Measurements from ENCODE around the gene ZNF276.

ZNF276 gene

DNA sequence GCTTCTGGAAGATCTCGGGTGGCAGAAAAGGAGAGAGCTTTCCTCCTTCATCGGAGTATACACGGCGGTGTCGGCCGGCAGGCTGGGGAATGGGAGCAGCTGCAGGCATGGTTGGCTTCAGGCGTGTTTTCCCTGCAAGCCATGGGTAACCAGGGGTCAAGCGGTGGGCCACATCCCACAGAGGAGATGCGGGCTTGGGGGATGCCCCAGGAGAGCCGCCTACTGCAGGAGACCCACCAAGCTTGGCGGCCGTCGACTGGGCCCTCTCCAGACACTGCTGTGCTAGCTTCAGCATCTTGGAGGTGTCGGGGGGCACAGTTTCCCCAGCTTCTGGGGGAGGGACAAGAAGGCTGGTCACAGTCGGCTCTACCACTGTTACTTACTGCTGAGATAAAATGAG, 4.8 kb upstream of the ZNF276 start:
- no peak for DNase-seq (ENCODE audit: low read depth)

DNA sequence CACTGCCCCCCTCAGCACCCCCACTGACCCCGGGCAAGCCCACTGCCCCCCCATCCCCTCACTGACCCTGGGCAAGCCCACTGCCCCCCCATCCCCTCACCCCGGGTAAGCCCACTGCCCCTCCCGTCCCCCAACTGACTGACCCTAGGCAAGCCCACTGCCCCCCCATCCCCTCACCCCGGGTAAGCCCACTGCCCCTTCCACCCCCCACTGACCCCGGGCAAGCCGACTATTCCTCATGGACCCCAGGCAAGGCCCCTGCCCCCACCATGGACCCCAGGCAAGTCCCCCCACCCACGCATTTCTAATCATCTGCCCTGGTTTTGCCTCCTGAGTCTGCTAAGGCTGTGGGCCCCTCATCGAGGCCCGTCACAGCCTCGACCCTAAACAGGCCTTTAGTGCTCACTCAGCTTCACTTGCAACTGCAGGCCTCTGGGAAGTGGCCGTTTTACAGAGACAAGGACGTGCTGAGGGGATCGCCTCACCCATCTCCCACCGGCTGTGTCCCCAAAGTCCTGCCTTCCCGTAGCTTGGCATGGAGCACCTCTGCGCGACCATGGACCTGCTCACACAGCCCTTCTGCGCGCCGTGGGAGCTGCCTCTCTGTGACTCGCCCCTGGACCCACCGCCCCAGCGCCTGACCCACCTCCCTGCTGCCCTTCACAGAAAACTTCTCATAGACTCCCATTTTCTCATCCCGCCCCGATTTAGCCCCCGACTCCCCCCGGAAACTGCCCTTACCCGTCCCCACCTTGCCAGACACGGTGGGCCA, 4.2 kb upstream of the ZNF276 start:
- no peak for DNase-seq (ENCODE audit: low read depth)

DNA sequence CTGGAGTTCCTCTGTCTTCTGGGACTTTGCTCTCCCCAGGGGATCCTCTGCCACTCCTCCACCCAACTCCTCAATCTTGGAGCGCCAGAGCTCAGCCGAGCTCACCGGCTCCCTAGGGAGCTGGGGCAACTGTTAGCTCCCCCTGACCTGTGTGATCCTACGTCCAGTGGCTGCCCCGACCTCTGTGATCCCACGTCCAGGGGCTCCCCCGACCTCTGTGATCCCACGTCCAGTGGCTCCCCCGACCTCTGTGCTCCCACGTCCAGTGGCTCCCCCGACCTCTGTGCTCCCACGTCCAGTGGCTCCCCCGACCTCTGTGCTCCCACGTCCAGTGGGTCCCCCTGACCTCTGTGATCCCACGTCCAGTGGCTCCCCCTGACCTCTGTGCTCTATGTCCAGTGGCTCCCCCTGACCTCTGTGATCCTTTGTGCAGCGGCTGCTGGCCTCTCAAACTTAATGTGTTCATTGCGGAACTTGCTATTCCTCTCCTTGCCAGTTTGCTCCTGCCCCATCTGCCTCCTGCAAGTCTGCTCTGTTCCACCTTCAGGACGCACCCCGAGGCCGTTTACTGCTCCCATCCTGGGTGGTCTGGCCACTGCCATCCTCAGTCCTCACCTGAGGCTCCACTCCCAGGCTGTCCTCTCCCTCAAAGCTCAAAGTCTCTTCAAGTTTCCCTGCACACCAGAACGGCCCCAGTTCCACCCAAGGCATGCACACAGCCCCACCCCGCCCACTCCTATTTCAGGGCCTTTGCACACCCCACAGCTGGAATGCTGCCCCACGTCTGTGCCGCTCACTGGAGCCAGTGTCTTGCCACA, 3.4 kb upstream of the ZNF276 start:
- DNase-seq (ENCODE audit: low read depth) = no peak

DNA sequence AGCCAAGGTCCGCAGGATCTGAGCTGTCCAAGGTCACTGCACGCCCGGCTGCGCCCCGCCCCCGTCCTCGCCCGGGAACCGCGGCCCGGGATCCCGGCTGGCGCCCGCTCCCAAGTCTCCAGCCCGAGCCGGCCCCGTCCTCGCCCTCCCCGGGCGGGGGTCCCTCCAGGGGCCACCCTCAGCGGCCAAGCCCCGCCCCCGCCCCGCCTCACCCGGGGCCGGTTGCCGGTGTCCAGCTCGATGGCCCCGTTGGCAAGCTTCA, 855 bp upstream of the ZNF276 start:
- no peak for DNase-seq (ENCODE audit: low read depth)

DNA sequence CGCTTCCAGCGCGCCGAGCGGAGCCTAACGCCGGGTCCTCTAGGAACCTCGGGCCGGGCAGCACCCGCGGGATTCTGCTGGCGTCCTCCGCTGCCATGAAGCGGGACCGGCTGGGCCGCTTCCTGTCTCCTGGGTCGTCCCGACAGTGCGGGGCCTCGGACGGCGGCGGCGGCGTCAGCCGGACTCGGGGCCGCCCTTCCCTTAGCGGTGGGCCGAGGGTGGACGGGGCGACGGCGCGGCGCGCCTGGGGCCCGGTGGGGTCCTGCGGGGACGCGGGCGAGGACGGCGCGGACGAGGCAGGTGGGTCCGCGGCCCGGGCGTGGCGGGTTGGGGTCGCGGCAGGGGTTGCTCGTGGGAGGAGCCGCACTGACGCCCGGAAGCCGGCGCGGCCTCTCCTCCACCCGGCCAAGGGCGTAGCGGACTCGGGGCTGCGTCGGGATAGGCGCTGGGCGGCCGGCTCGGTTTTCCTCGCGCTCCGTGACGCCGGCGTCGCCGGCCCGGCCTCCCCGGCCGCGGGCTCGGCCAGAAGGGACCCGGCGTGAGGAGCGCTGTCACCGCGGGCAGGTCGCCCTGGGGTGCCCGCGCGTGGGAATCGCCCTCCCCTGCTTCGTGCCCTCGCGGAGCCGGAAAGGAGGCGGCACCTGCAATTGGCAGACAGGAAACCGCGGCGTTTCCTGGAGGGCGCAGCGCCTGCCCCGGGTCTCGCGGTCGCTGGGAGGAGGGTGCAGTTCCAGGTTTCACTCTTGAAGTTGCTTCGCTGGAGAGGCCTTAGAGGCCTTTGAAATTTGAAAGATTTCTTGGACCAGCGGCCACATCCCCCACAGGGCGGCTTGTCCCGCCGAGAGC, 432 bp downstream of the ZNF276 start:
- DNase-seq (ENCODE audit: low read depth) = no peak

DNA sequence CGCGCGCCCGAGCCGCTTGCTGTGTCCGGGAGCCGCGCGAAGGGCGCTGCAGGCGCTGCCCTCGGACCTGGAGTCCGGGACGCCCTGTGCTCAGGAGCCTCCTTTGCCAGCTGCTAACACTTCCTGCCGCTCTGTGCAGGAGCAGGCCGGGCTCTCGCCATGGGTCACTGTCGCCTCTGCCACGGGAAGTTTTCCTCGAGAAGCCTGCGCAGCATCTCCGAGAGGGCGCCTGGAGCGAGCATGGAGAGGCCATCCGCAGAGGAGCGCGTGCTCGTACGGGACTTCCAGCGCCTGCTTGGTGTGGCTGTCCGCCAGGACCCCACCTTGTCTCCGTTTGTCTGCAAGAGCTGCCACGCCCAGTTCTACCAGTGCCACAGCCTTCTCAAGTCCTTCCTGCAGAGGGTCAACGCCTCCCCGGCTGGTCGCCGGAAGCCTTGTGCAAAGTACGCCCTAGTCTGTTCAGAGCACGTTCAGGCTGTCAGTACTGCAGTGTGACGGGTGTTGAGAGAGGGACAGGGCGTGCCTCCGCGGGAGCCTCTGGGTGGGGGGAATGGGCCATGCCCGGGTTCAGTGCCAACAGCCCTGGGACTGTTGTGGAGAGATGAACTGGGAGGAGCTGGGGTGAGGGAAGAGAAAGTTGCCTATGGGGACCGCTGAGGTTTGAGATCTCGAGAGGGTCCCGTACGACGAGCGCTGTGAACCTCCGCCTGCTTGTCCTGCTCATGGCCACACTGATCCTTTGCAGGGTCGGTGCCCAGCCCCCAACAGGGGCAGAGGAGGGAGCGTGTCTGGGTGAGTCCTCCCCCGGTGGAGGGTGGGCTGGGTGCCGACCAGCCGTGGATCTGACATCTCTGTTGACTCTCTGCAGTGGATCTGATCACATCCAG, 1.3 kb downstream of the ZNF276 start:
- DNase-seq (ENCODE audit: low read depth) = no peak

DNA sequence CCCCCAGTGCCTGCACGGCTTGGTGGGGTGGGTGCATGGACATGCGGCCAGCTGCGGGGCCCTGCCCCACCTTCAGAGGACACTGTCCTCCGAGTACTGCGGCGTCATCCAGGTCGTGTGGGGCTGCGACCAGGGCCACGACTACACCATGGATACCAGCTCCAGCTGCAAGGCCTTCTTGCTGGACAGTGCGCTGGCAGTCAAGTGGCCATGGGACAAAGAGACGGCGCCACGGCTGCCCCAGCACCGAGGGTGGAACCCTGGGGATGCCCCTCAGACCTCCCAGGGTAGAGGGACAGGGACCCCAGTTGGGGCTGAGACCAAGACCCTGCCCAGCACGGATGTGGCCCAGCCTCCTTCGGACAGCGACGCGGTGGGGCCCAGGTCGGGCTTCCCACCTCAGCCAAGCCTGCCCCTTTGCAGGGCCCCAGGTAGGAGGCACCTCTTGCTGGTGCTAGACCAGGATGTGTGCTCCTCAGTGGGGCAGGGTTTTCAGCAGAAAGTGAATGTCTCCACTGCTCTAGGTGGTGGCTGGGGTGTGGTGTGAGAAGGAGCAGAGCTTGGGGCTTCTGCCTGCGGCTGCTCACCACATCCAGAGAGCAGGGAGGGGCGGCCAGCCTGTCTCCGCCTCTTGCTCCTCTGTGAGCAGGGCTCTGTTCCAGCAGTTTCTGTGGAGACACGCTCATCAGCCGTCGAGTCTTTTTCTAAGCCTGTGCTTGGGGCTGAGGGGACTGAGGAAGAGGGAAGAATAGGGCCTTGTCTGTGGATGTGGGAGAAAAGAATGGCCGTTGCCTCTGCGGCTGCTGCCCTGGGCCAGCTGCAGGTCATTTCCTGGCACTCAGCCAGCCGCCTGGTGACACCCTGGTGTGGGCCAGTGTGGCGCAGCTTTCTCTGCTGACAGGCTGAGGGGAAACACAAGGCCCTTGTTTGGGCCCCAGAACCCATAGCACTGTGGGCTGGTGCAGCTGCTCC, 2.2 kb downstream of the ZNF276 start:
- DNase-seq (ENCODE audit: low read depth) = no peak

DNA sequence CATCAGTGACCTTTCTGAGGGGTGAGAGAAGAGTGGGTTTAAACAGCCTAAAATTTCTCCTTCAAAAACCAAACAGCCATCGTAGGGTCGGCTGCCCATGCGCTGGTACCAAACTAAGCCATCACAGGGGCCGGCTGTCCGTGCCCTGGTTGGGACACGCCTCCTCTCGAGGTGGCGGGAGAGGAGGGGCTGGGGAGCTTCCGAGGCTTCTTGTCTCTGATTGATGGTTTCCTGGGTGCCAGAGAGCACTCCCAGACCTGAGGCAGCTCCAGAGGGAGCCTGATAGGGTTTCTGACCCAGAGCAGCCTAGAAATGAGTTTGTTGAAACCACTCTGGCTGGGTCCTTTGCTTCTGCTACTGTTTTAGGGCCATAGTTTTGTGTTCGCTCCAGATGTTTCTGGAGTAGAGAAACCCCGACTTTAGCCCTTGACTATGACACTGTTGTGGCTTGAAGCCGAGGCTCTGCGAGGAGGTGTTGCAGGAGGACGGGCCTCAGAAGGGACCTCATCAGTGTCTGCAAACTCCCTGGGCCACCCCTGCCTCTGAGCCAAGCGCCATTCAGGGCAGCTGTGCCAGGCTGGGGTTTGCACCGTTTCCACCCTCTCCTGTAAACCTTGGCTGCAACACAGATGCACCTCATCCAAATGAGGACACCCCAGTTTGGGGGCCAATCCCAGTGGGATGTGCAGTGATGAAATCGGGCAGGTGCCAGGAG, 6.2 kb downstream of the ZNF276 start:
- no peak for DNase-seq (ENCODE audit: low read depth)

DNA sequence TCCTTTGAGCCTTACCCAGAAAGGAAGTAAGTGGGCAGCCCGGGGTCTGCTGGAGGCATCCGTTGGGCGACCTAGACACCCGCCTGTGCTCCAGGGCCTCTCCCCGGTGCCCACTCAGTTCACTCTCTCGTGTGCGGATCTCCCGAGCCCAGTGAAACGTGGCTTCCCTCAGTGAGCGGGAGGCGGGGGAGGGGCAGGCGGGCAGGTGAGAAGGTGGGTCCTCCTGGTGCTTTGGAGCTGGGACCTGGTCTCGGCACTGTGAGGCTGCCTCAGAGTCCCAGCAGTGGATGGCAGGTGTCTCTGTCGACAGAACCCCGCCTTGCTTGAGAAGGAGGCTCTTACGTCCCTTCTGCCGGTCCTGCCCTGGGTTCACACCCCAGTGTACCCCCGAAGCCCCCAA, 8.0 kb downstream of the ZNF276 start:
- no peak for DNase-seq (ENCODE audit: low read depth)

DNA sequence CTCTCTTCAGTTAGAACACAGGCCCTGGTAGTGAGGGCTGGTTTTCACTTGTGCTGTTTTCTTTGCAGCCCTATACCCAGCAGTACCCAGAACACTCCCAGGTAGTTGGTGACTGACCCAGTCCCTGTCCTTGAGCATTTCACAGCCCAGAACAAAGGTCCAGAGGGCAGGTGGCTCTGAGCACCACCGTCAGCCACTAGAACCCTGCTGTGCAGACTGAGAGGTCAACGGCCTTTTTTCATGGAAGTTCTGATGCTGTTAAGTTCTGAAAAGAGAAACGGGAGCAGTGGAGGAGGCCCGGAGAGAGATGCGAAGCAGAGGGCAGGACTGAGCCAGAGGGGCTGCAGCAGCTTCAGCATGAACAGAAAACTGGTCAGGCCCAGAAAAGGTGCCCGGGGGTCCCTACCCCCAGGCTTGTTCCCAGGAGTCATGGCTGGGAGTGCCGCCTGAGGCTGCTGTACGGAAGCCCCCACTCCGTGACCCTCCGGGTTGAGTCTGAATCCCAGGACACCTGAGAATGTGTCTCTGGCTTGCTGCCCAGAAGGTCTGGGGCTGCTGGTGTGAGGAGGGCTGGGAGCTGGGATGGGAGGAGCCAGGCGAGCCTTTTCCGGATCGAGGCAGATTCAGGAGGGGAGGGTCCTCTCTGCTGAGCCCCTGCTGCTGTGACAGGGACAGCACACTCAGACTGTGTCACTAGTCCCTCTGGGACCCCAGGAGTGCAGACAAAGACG, 8.7 kb downstream of the ZNF276 start:
- no peak for DNase-seq (ENCODE audit: low read depth)

DNA sequence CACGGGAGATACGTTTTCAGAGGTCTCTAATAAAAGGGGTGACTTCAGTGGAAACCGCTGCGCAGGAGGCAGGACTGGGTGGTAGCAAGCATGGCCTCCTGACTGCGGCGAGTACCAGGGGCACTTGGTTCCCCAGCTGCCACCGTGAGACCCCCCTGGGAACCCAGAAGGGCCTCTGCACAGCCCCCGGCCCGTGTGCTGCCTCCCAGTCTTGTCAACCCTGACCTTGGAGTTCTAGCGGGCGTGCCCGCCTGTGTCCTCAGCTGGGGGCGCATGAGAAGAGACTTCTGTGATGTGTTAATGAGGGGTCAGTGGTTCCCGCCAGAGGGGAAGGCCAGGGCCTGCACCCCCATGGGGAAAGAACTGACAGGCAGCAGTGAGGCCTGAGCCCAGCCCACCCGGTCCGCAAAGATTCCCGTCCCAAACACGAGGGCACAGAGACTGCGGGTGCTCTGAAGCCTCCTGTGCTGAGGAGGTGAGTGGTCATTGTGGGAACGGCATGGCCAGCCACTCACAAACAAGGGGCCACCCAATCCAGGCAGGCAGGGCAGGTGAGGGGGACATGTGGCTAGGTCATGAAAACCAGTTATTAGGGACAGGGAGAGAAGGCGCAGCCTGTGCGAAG, 9.4 kb downstream of the ZNF276 start:
- DNase-seq (ENCODE audit: low read depth) = no peak

DNA sequence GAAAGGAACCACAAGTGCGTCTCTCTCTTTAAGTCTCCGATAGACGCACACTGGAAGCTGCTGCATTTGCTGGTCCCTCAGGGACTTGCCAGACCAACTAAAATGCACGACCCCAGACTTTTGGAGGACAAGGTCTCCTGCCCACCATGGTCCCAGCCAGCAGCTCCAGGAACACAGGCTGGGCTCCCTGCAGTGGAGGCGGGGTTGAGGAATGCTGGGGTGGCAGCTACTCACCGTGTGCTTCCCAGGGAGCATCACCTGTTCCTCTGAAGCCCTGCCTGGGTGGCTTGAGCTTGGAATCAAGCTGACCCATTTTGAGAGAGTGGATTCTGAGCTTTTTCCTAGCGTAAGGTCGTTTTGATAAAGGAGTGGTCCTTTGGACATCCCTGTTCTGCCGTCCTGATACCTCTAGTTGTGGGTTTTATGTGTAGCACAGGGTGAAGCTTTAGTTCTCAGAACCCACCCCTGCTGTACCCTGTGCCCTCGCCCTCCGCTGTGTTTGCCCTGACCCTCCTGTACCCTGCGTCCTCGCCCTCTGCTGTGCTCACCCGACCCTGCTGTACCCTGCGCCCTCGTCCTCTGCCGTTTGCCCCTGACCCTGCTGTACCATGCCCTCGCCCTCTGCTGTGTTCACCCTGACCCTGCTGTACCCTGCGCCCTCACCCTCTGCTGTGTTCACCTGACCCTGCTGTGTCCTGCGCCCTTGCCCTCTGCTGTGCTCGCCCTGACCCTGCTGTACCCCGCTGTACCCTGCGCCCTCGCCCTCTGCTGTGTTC, 11.0 kb downstream of the ZNF276 start:
- no peak for DNase-seq (ENCODE audit: low read depth)

DNA sequence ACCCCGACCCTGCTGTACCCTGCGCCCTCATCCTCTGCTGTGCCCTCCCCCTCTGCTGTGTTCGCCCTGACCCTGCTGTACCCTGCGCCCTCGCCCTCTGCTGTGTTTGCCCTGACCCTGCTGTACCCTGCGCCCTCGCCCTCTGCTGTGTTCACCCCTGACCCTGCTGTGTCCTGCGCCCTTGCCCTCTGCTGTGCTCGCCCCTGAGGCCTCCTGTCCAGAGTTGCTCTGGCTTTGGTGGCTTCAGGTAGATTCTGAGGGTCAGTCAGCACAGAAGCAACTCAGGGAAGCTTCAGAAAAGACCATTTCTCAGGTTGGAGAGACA, 11.5 kb downstream of the ZNF276 start:
- DNase-seq (ENCODE audit: low read depth) = no peak

DNA sequence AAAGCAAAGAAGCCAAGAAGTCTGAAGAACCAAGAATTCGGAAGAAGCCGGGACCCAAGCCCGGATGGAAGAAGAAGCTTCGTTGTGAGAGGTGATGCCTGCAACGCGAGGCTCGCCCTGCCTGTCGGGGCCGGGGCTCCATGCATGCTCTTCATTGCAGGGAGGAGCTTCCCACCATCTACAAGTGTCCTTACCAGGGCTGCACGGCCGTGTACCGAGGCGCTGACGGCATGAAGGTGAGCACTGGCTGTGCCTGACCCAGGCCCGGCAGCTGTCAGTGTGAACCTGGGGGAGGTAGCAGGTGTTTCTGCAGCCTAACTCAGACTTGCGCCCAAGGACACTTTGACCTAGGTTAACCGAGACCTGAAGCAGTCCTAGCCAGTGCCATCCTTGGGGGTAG, 12.0 kb downstream of the ZNF276 start:
- no peak for DNase-seq (ENCODE audit: low read depth)

DNA sequence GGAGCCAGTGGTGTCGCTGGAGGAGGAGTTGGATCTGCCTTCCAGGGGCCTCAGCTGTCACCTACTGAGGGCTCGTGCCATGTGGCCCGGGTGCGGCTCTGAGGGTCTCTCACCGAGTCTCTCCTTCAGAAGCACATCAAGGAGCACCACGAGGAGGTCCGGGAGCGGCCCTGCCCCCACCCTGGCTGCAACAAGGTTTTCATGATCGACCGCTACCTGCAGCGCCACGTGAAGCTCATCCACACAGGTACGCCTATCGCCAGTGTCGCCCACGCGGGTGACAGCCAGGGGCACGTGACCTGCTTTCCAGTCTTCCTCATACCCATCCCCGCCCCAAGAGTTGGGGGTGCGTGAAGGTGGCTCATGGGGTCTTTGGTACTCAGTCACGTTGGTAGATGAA, 12.5 kb downstream of the ZNF276 start:
- DNase-seq (ENCODE audit: low read depth) = no peak

DNA sequence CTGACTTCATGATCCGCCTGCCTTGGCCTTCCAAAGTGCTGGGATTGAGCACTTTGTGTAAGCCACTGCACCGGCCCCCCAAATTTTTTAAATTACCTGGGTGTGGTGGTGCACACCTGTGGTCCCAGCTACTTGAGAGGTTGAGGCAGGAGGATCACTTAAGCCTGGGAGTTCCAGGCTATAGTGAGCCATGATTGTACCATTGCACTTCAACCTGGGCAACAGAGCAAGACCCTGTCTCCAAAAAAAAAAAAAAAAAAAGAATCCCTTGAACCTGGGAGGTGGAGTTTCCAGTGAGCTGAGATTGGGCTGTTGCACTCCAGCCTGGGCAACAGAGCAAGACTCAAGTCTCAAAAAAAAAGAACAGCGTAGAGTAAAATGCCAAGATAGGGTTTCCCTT, 15.2 kb downstream of the ZNF276 start:
- no peak for DNase-seq (ENCODE audit: low read depth)

DNA sequence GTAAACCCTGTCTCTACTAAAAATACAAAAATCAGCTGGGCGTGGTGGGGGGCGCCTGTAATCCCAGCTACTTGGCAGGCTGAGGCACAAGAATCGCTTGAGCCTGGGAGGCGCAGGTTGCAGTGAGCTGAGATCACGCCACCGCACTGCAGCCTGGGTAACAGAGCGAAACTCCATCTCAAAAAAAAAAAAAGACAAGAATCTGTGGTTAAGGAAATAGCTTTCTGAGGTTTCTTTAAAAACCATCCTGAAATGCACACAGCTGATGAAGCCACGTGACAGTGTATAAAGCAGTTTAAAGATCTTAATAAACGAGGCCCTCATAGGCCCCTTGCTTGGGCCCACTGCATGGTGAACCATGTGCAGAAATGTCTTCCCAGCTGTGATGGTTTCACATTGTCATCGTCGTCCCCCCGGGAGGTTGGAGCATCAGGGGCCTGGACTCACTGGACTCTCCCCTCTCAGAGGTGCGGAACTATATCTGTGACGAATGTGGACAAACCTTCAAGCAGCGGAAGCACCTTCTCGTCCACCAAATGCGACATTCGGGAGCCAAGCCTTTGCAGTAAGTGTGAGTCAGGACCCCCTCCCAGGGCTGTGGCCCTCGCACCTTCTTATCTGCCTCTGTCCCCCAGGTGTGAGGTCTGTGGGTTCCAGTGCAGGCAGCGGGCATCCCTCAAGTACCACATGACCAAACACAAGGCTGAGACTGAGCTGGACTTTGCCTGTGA, 16.2 kb downstream of the ZNF276 start:
- DNase-seq (ENCODE audit: low read depth) = no peak

DNA sequence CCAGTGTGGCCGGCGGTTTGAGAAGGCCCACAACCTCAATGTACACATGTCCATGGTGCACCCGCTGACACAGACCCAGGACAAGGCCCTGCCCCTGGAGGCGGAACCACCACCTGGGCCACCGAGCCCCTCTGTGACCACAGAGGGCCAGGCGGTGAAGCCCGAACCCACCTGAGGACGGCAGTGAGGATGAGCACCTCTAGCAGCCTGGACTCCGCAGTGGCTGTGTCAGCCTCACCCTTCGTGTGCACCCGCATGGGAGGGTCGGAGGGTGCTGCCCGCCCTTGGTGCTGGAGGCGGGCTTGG, 16.7 kb downstream of the ZNF276 start:
- no peak for DNase-seq (ENCODE audit: low read depth)
